D721Med (cell line): Measurements from ENCODE around the gene CLSTN2.

ENCODE experiments used
- DNase-seq: peaks from one replicate; pipeline ENCODE4 v3.0.0; 2011; ENCODE audit warnings: low spot score; ENCODE audit not compliant: insufficient read length
- FAIRE-seq: peaks from 2 replicates; lab custom pipeline; 2011; peaks lifted over from hg19 to GRCh38; lab: Jason Lieb, UNC
- TF ChIP-seq, protein P1 (sequence below): IDR thresholded peaks from 2 replicates; pipeline ENCODE4 v1.5.1; 2012; ENCODE audit warnings: mild to moderate bottlenecking, control low read depth; ENCODE audit not compliant: insufficient read depth; ENCODE audit errors: missing control alignments

Gene CLSTN2

DNA sequence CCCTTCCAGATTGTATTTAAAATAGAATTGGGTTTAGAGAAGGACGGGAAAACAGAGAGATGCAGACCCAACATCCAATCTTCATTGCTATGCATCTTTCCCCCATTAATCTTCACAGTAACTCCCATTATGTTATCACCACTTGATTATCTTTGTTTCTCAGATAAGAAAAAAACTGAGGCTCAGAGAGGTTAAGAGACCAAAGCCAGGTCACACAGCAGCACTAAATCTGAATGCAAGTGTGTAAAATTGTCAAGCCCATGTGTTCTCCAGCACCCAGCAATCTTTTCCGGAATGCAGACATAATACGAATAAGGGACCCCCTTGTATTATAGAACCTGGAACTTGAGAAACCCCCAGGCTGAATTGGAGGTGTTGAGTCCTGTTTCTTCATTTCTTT is 662.4 kb downstream of the CLSTN2 start:
- TF ChIP-seq, protein P1, sequence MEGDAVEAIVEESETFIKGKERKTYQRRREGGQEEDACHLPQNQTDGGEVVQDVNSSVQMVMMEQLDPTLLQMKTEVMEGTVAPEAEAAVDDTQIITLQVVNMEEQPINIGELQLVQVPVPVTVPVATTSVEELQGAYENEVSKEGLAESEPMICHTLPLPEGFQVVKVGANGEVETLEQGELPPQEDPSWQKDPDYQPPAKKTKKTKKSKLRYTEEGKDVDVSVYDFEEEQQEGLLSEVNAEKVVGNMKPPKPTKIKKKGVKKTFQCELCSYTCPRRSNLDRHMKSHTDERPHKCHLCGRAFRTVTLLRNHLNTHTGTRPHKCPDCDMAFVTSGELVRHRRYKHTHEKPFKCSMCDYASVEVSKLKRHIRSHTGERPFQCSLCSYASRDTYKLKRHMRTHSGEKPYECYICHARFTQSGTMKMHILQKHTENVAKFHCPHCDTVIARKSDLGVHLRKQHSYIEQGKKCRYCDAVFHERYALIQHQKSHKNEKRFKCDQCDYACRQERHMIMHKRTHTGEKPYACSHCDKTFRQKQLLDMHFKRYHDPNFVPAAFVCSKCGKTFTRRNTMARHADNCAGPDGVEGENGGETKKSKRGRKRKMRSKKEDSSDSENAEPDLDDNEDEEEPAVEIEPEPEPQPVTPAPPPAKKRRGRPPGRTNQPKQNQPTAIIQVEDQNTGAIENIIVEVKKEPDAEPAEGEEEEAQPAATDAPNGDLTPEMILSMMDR, result no peak
- DNase-seq (no peak), FAIRE-seq (no peak)

DNA sequence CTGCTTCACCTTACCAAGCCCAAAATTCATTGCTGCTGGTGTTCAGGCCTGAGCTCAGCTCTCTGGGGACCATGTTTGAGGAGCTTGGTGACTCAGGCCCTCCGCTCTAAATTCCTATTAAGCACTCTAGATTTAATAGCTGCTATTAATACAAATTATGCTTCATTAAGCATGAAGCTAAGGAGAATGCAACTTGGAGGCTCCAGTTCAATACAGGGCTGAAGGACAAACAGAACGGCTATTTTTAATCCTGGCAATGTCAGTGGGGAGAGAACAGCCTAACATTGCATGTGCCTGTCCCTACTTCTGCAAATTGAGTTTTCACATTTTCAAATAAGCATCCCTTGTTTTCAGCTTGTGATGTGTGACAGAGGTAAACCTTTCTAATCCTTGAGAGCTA is 662.8 kb downstream of the CLSTN2 start:
- TF ChIP-seq, protein P1, result no peak
- FAIRE-seq, result no peak
- no peak for DNase-seq

DNA sequence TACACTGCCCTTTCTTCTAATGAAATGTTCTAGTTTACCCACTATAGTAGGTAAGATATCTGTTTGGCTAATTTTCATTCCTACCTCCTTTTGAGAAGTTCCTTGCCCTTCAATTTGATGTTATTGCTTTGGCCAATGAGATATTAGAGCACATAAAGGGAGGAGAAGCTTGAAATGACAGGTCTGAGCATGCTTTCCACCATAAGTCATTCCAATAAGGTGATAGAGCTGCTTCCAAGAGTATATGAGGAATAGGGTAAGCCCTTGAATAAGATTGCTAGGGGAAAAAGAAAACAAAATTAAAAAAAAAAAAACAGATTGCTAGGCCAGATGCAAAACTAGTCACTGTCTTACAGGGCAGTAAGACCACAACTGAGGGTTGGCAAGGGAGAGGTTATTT is 664.0 kb downstream of the CLSTN2 start:
- TF ChIP-seq, protein P1, result no peak
- DNase-seq (no peak), FAIRE-seq (no peak)

DNA sequence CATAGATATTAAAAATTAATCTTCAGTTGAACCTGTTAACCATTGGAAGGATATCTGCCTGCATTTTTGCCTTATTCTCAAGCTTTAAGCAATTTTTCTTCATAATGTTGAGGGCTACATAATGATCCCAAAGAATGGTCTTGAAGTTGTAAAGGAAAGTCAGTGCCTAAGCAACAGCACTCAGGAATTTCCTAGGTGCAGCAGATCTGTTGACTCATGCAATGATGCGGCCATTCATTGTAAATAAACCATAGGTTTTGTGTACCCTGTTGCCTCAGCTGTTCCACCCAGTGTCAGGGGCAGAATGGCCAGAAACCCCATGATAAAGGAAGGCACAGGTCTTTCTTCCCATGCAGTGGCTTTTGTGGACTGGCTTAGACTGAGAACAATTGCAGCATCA is 664.5 kb downstream of the CLSTN2 start:
- FAIRE-seq (no peak), DNase-seq (no peak)
- TF ChIP-seq, protein P1, result no peak

DNA sequence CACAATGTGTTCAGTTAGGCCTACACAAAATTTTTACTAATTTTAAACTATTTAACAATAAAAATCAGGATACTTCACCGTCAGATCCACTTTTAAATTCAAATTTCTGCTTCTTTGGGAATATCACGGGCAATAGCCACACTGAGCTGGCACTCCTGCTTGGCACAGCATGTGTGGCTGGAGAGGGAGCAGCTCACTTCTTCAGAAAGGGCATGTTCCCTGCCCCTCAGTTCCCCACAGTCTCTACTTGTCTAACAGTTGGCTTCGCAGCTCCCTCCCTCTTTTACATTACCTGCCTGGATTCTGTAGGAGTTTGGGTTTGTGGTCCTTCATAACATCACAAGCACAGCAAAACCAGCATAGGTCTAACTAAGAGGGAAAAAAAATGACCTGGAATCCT is 666.9 kb downstream of the CLSTN2 start:
- TF ChIP-seq, protein P1, result no peak
- DNase-seq (no peak), FAIRE-seq (no peak)

DNA sequence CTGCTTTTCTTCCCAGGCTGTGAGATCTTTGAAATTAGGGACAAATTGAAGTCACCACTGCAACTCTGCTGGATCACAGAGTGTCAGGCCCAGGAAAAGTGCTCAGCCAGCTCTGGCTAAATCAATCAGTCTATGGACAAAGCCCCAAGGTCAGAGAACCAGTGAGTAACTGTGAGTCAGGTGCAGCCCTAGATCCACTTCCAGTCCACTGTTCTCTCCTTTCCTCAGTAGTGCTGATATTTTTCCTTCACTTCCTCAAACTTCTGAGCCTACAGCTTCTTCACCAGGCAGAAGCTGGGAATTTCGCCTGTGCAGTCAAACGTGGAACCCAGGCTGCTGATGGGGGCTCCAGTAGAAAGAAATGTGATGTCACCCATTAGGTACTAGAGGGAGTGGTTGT is 667.8 kb downstream of the CLSTN2 start:
- no peak for DNase-seq
- TF ChIP-seq, protein P1, result no peak
- no peak for FAIRE-seq

DNA sequence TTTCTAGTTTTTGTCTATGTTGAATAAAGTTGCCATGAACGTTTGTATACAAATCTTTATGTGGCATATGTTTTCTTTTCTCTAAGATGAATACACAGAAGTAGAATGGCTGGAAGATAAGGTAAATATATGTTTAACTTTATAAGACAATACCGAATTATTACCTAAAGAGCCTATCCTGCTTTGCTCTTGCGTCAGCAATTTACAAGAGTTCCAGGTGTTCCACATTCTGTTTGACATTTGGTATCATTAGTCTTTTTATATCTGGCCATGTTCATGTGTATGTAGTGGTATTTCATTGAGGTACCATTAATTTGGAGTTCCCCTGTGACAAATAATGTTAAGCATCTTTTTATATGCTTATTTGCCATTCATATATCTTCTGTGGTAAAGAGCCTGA is 668.8 kb downstream of the CLSTN2 start:
- DNase-seq (no peak), FAIRE-seq (no peak)
- TF ChIP-seq, protein P1, result no peak
